ENCODE results near the gene TPGS1. TPM values are rescaled to one million over a fixed set of nuclear protein-coding genes. Genes with fewer than 3 reads are reported as not detected.
A peak's percentile ranks its signal among the peaks of the same experiment; 100 is the strongest.

The TPGS1 gene
- total and polyA plus RNA-seq, 2 of the 8 experiments (the other 6 are each of a cell fraction or from before 2014, with no cell fraction given): 9.1 to 10.6 TPM

DNA sequence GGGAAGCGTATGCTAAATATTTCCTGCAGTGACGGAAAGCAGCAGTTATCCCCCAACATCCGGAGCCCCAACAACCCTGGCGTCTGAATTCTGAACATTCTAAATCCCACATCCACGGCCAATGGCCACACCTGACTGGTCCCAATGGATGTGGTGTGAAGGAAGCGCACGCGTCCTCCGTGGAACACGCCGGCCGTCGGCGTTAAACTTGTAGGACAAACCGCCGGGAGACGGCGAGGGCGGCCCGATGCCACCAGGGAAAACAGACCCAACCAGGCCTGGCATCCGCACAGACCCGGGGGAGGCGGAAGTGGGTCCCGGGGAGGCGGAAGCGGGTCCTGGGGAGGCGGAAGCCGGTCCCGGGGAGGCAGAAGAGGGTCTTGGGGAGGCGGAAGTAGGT, 49.7 kb upstream of the TPGS1 start:
- no peak overlapping the region for H4K8ac ChIP-seq (ENCODE audit: extremely low read depth, insufficient read depth, low read length)
- H2BK5ac ChIP-seq (ENCODE audit: low read depth, low read length): no peak overlapping the region
- no peaks in the 10 kb centered on the region for H3K79me2 ChIP-seq (ENCODE audit: control insufficient read depth in 1 of 2, insufficient read depth in 2 of 2, low read length in 2 of 2)
- no peak overlapping the region for H3K4me2 ChIP-seq (ENCODE audit: insufficient read depth in 1 of 2, low read depth in 2 of 2, low read length in 2 of 2)
- H4K5ac ChIP-seq (ENCODE audit: insufficient read length, low read depth, low read length): no peak overlapping the region
- no peak overlapping the region for H3K4me3 ChIP-seq (ENCODE audit: extremely low read depth in 1 of 4, insufficient read depth in 2 of 4, low read depth in 3 of 4, low read length in 4 of 4)
- H3K79me1 ChIP-seq (ENCODE audit: low read depth, low read length): no peaks in the 10 kb centered on the region
- no peak overlapping the region for H2BK15ac ChIP-seq (ENCODE audit: low read length)
- H3K9ac ChIP-seq (replicated peaks in 1 of 4; ENCODE audit: extremely low read depth in 1 of 4, low read depth in 3 of 4, low read length in 3 of 4): 0 out of 7 replicates have a peak overlapping the region, but pooled peaks of 1 of the 4 experiments have one; percentile 21
- TF ChIP-seq KDM1A (IDR thresholded peaks at IDR 0.05; ENCODE audit: borderline replicate concordance, low read length) (no peak), JUND (IDR thresholded peaks at IDR 0.05; ENCODE audit: low read length) (no peak), HDAC6 (IDR thresholded peaks at IDR 0.05; ENCODE audit: low read depth, low read length) (no peak), EGR1 (IDR thresholded peaks at IDR 0.05; ENCODE audit: borderline replicate concordance, low read depth, low read length) (no peak)
- TF ChIP-seq, protein P1, sequence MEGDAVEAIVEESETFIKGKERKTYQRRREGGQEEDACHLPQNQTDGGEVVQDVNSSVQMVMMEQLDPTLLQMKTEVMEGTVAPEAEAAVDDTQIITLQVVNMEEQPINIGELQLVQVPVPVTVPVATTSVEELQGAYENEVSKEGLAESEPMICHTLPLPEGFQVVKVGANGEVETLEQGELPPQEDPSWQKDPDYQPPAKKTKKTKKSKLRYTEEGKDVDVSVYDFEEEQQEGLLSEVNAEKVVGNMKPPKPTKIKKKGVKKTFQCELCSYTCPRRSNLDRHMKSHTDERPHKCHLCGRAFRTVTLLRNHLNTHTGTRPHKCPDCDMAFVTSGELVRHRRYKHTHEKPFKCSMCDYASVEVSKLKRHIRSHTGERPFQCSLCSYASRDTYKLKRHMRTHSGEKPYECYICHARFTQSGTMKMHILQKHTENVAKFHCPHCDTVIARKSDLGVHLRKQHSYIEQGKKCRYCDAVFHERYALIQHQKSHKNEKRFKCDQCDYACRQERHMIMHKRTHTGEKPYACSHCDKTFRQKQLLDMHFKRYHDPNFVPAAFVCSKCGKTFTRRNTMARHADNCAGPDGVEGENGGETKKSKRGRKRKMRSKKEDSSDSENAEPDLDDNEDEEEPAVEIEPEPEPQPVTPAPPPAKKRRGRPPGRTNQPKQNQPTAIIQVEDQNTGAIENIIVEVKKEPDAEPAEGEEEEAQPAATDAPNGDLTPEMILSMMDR (IDR thresholded peaks at IDR 0.05; ENCODE audit: control extremely low read depth in 1 of 3, insufficient read depth in 1 of 3, low read depth in 1 of 3, low read length in 3 of 3): no peak
- H3K56ac ChIP-seq (replicated peaks; ENCODE audit: insufficient read length, low read depth, low read length): no peak overlapping the region
- H3K18ac ChIP-seq (ENCODE audit: extremely low read depth, low read length): no peak overlapping the region
- no peak overlapping the region for H3K27ac ChIP-seq (ENCODE audit: low read depth, low read length)
- H2BK20ac ChIP-seq (ENCODE audit: low read length): no peak overlapping the region
- no peak overlapping the region for H3K23ac ChIP-seq (ENCODE audit: insufficient read length)
- H2BK12ac ChIP-seq (ENCODE audit: low read depth, low read length): no peak overlapping the region
- ChIA-PET CTCF (ENCODE audit: partially characterized antibody) (no interaction called here), POLR2A (ENCODE audit: partially characterized antibody) (interaction anchor here (0.7 kb wide), 1 partner anchor 52 kb away, joined by 3 read pairs; no protein-coding TSS in a partner anchor)
- peaks cover 0 to 2% of the 10 kb centered on the region in 2 experiments for H4K20me1 ChIP-seq (replicated peaks in 1 of 2; ENCODE audit: control insufficient read depth in 1 of 2, insufficient read depth in 2 of 2, low read length in 2 of 2)
- peaks cover 1 to 10% (median 2%) of the 10 kb centered on the region in 4 experiments; a peak in 3 of 7 replicates for H3K4me1 ChIP-seq (replicated peaks in 1 of 4; ENCODE audit: control insufficient read depth in 3 of 4, insufficient read depth in 4 of 4, low read length in 3 of 4)
- peaks cover 6% of the 10 kb centered on the region; the same call in 1 of the 2 replicates for H3K23me2 ChIP-seq (ENCODE audit: low read depth, low read length)
- no peak overlapping the region for H4K91ac ChIP-seq (replicated peaks; ENCODE audit: insufficient read length, low read length)
- peaks cover 0 to 2% of the 10 kb centered on the region in 2 experiments; a peak in 1 of 4 replicates for H3K9me3 ChIP-seq (ENCODE audit: insufficient read depth in 2 of 2, low read depth in 1 of 2, low read length in 1 of 2)
- no peak overlapping the region for H2AFZ ChIP-seq (ENCODE audit: low read length)
- H3K4ac ChIP-seq (replicated peaks; ENCODE audit: insufficient read length, low read depth, low read length): no peak overlapping the region
- no peak overlapping the region for H3K14ac ChIP-seq (ENCODE audit: insufficient read length)
- H2BK120ac ChIP-seq (replicated peaks; ENCODE audit: low read depth, low read length): no peak overlapping the region
- H3K36me3 ChIP-seq (ENCODE audit: control insufficient read depth in 2 of 4, insufficient read depth in 4 of 4, low read length in 3 of 4): no peaks in the 10 kb centered on the region
- peaks cover 7 to 30% (median 25%) of the 10 kb centered on the region in 4 experiments for H3K27me3 ChIP-seq (replicated peaks in 1 of 4; ENCODE audit: control insufficient read depth in 3 of 4, extremely low read depth in 1 of 4, insufficient read depth in 3 of 4, low read length in 3 of 4)
- FAIRE-seq: no peak
- DNase-seq (ENCODE audit: low read depth in 1 of 2, low spot score in 2 of 2): no peak
- H2AK5ac ChIP-seq (ENCODE audit: low read depth, low read length): no peak overlapping the region
- WGBS, 2 experiments (ENCODE audit: extremely low coverage in 1 of 2, insufficient coverage in 1 of 2, insufficient read length in 1 of 2, insufficient replicate concordance in 2 of 2, low coverage in 1 of 2, low lambda C conversion rate in 2 of 2, missing lambda C conversion rate in 1 of 2): 94% methylated on average over 14 of the region's 30 CpGs; no CpG with 5 or more reads in 1 of the 2 experiments
